Body of pancreas (tissue), 4 donors: Measurements from ENCODE around the gene PPFIA1.

Experiments
- CTCF ChIP-seq, 7 experiments: fragments of 450-650 bp in 4 of 7; fragments of 200-600 bp in 3 of 7; sonication (generic) in 3 of 7; IDR thresholded peaks; one replicate each; pipeline ENCODE4 v1.5.1; 2016 to 2019; ENCODE audit warnings: antibody characterized with exemption in 7 of 7
- POLR2A ChIP-seq, 3 donors: fragments of 450-650 bp; IDR thresholded peaks; one replicate each; pipeline ENCODE4 v1.6.1; 2016; ENCODE audit warnings: antibody characterized with exemption in 3 of 3, mild to moderate bottlenecking in 2 of 3

GRCh38 chr11:70251659-70252321 lies 18.7 kb upstream of the PPFIA1 start:
- no peak for TF ChIP-seq CTCF (IDR thresholded peaks at IDR 0.05)
- TF ChIP-seq POLR2A (IDR thresholded peaks at IDR 0.05) = no peak
